K562 (cell line): Measurements from ENCODE around the gene RPRD1B. TPM values are rescaled to one million over a fixed set of nuclear protein-coding genes. Genes with fewer than 3 reads are reported as not detected.

ENCODE experiments used
- CREM ChIP-seq: IDR thresholded peaks from 2 replicates; pipeline ENCODE4 v1.6.1; 2014; ENCODE audit warnings: antibody characterized with exemption, low read depth
- DEAF1 ChIP-seq: fragments of 450-650 bp; formaldehyde crosslinking; IDR thresholded peaks from 2 replicates; pipeline ENCODE4 v1.4.0; 2020; ENCODE audit warnings: mild to moderate bottlenecking, moderate library complexity
- EZH2 ChIP-seq: IDR thresholded peaks from 2 replicates; pipeline ENCODE4 v1.6.1; 2012; ENCODE audit warnings: low read depth, mild to moderate bottlenecking, inconsistent platforms, low read length, borderline replicate concordance
- GABPB1 ChIP-seq: sonication (generic); formaldehyde crosslinking; IDR thresholded peaks from 2 replicates; pipeline ENCODE4 v1.8.0; 2022; ENCODE audit warnings: mild to moderate bottlenecking, missing genetic modification reagents
- HMG20B ChIP-seq: fragments of 250-450 bp; sonication (Bioruptor Pico); IDR thresholded peaks from 2 replicates; pipeline ENCODE4 v1.5.0; 2021; ENCODE audit warnings: mild to moderate bottlenecking
- HSF4 ChIP-seq: fragments of 250-450 bp; sonication (Bioruptor Pico); IDR thresholded peaks from 2 replicates; pipeline ENCODE4 v2.1.2; 2022; ENCODE audit warnings: mild to moderate bottlenecking, moderate library complexity, borderline replicate concordance
- MAX ChIP-seq: sonication (generic); formaldehyde crosslinking; IDR thresholded peaks from 2 replicates; pipeline ENCODE4 v1.9.0; 2022; ENCODE audit warnings: mild to moderate bottlenecking, missing genetic modification reagents
- MAZ ChIP-seq, 2 experiments: fragments of 450-650 bp in 1 of 2; sonication (generic) in 1 of 2; formaldehyde crosslinking; IDR thresholded peaks in 1 of 2; conservative IDR thresholded peaks in 1 of 2; 2 replicates each; pipeline versions ENCODE4 v1.4.0 to v1.5.0; 2020; ENCODE audit warnings: mild to moderate bottlenecking in 1 of 2, missing genetic modification reagents in 1 of 2
- MITF ChIP-seq: IDR thresholded peaks from 2 replicates; pipeline ENCODE4 v1.6.1; 2014; ENCODE audit warnings: antibody characterized with exemption
- MXD1 ChIP-seq: fragments of 250-450 bp; sonication (Bioruptor Pico); IDR thresholded peaks from 2 replicates; pipeline ENCODE4 v1.8.0; 2021; ENCODE audit warnings: borderline replicate concordance, mild to moderate bottlenecking, moderate library complexity; ENCODE audit not compliant: poor library complexity, severe bottlenecking
- NR3C1 ChIP-seq: sonication (generic); formaldehyde crosslinking; IDR thresholded peaks from 2 replicates; pipeline ENCODE4 v1.8.1; 2022; ENCODE audit warnings: missing genetic modification reagents
- NR4A1 ChIP-seq, 2 experiments: fragments of 250-450 bp in 1 of 2; fragments of 450-650 bp in 1 of 2; sonication (Bioruptor Pico) in 1 of 2; IDR thresholded peaks; 2 replicates each; pipeline versions ENCODE4 v1.4.0 to v1.6.1; 2016 to 2020; ENCODE audit warnings: mild to moderate bottlenecking in 2 of 2, missing compliant biosample characterization in 1 of 2, missing genetic modification characterization in 1 of 2, moderate library complexity in 1 of 2
- POLR2AphosphoS2 ChIP-seq: IDR thresholded peaks from 2 replicates; pipeline ENCODE4 v1.6.1; 2012; ENCODE audit warnings: low read length, improper control_type of control experiment
- PTTG1 ChIP-seq: fragments of 450-650 bp; IDR thresholded peaks from 2 replicates; pipeline ENCODE4 v1.6.1; 2016; ENCODE audit warnings: low read depth, mild to moderate bottlenecking, missing genetic modification characterization, missing compliant biosample characterization
- SETDB1 ChIP-seq: IDR thresholded peaks from one replicate; pipeline ENCODE4 v1.6.1; 2012; ENCODE audit warnings: low read length, control low read depth, inconsistent platforms
- SMARCE1 ChIP-seq: fragments of 450-650 bp; IDR thresholded peaks from 2 replicates; pipeline ENCODE4 v1.7.1; 2016; ENCODE audit warnings: mild to moderate bottlenecking
- SOX6 ChIP-seq: fragments of 450-650 bp; IDR thresholded peaks from 2 replicates; pipeline ENCODE4 v1.6.1; 2014; ENCODE audit warnings: mild to moderate bottlenecking
- SREBF1 ChIP-seq: fragments of 150-350 bp; IDR thresholded peaks from 2 replicates; pipeline ENCODE4 v1.6.1; 2014; ENCODE audit warnings: antibody characterized with exemption, low read depth, low read length, borderline replicate concordance
- THRAP3 ChIP-seq: fragments of 450-650 bp; IDR thresholded peaks from 2 replicates; pipeline ENCODE4 v1.6.1; 2016; ENCODE audit warnings: mild to moderate bottlenecking, inconsistent platforms, borderline replicate concordance
- UBTF ChIP-seq, 2 experiments: IDR thresholded peaks; 2 replicates each; pipeline ENCODE4 v1.6.1; 2012; ENCODE audit warnings: improper control_type of control experiment in 2 of 2, low read depth in 2 of 2, low read length in 2 of 2, borderline replicate concordance in 1 of 2
- ZNF165 ChIP-seq: fragments of 250-450 bp; sonication (Bioruptor Pico); IDR thresholded peaks from 2 replicates; pipeline ENCODE4 v1.4.0; 2020; ENCODE audit warnings: borderline replicate concordance
- ZNF197 ChIP-seq: fragments of 200-800 bp; sonication (Bioruptor generic); IDR thresholded peaks from 2 replicates; pipeline ENCODE4 v1.6.1; 2016; ENCODE audit warnings: low read depth, missing genetic modification characterization, missing compliant biosample characterization
- ZNF232 ChIP-seq: sonication (generic); formaldehyde crosslinking; IDR thresholded peaks from 2 replicates; pipeline ENCODE4 v1.8.0; 2022; ENCODE audit warnings: mild to moderate bottlenecking, missing genetic modification reagents
- ZNF239 ChIP-seq: fragments of 250-450 bp; sonication (Bioruptor Pico); IDR thresholded peaks from 2 replicates; pipeline ENCODE4 v1.4.0; 2020; ENCODE audit warnings: mild to moderate bottlenecking
- polyA plus RNA-seq, 8 experiments: library from polyadenylated mRNA; depleted of rRNA in 4 of 8; stranded (reverse) in 5 of 8; unstranded in 3 of 8; fragments of >200 nt; fragmentation: Nextera tagmentation in 2 of 8; fragmentation: Illumina TruSeq in 1 of 8; extraction: Ambion mirVana in 2 of 8; extraction: Trizol in 1 of 8; gene quantifications; 2 replicates each; pipeline versions ENCODE4 v1.2.1 to v1.2.3, GENCODE V29; 2011 to 2014; ENCODE audit warnings: inconsistent platforms in 1 of 8, missing spikeins in 1 of 8
- total RNA-seq, 7 experiments: library from RNA; depleted of rRNA in 6 of 7; stranded (reverse); fragments of >200 nt in 6 of 7; fragmentation: Illumina TruSeq in 2 of 7; extraction: Trizol in 2 of 7; gene quantifications; 2 replicates each; pipeline versions ENCODE4 v1.2.1 to v1.2.3, GENCODE V29; 2011 to 2021; ENCODE audit warnings: low replicate concordance in 1 of 7

RPRD1B gene
- total and polyA plus RNA-seq, 9 of the 15 experiments (the other 6 are each of a cell fraction or from before 2014, with no cell fraction given) = 5.5 to 43.0 (median 24.4) TPM

GRCh38 chr20:38084425-38084951 lies 50.9 kb downstream of the RPRD1B start (continued):
- no peak for TF ChIP-seq NR4A1 (CRISPR knock-in tag; IDR thresholded peaks at IDR 0.05)
- no peak for TF ChIP-seq NR4A1 (tag; IDR thresholded peaks at IDR 0.05)
- peak; percentile 67 for TF ChIP-seq SMARCE1
- TF ChIP-seq ZNF239 (CRISPR knock-in tag) = no peak
- TF ChIP-seq UBTF (IDR thresholded peaks at IDR 0.05; ENCODE audit: borderline replicate concordance in 1 of 2, low read depth in 2 of 2, low read length in 2 of 2) = no peak
- TF ChIP-seq POLR2AphosphoS2 = no peak
- no peak for TF ChIP-seq SREBF1
- no peak for TF ChIP-seq NR3C1
- TF ChIP-seq DEAF1 = no peak
- no peak for TF ChIP-seq ZNF232
- no peak for TF ChIP-seq GABPB1 (CRISPR knock-in tag)
- TF ChIP-seq THRAP3 = no peak
- TF ChIP-seq SETDB1 = no peak
- TF ChIP-seq CREM = no peak
- TF ChIP-seq SOX6 = peak; percentile 59
- no peak for TF ChIP-seq MAZ (CRISPR knock-in tag; conservative IDR thresholded peaks at IDR 0.05 in 1 of 2, IDR thresholded peaks at IDR 0.05 in 1 of 2)
- no peak for TF ChIP-seq PTTG1 (tag)
- TF ChIP-seq MAX (CRISPR knock-in tag) = no peak
- no peak for TF ChIP-seq MITF
- TF ChIP-seq ZNF197 = peak; percentile 60; the same call in 1 of the 2 replicates
- TF ChIP-seq HSF4 (CRISPR knock-in tag) = no peak
- TF ChIP-seq ZNF165 (CRISPR knock-in tag) = no peak
- no peak for TF ChIP-seq HMG20B (CRISPR knock-in tag)
- no peak for TF ChIP-seq MXD1
- no peak for TF ChIP-seq EZH2
